Psoas muscle (tissue), 8 donors: ENCODE results near the gene ATXN10. TPM values are rescaled to one million over a fixed set of nuclear protein-coding genes. Genes with fewer than 3 reads are reported as not detected.

Source experiments
- ATAC-seq, 4 donors: fragments of 200-7000 bp; cut with Tn5 transposase; one replicate each; pipeline ENCODE4 v1.9.1; 2020; ENCODE audit warnings: moderate library complexity in 3 of 4, mild to moderate bottlenecking in 2 of 4
- DNase-seq, 2 donors: peaks; one replicate each; pipeline ENCODE4 v3.0.0-alpha.2; 2020
- H3K27ac ChIP-seq: fragments of 200-600 bp; one replicate; pipeline ENCODE4 v1.8.0; 2022
- H3K27me3 ChIP-seq, 3 donors: fragments of 200-600 bp in 1 of 3; one replicate each; pipeline versions ENCODE4 v1.6.1 to v1.8.0; 2013 to 2022; ENCODE audit warnings: low read length in 2 of 3, mild to moderate bottlenecking in 2 of 3, moderate library complexity in 1 of 3; ENCODE audit not compliant: insufficient read depth in 3 of 3
- H3K36me3 ChIP-seq, 2 donors: fragments of 200-600 bp in 1 of 2; one replicate each; pipeline versions ENCODE4 v1.6.1 to v1.8.0; 2013 to 2022; ENCODE audit warnings: low read depth in 1 of 2, mild to moderate bottlenecking in 1 of 2, moderate library complexity in 1 of 2; ENCODE audit not compliant: insufficient read depth in 1 of 2
- H3K4me1 ChIP-seq: fragments of 200-600 bp; one replicate; pipeline ENCODE4 v1.8.0; 2022
- H3K4me3 ChIP-seq: fragments of 200-600 bp; one replicate; pipeline ENCODE4 v1.8.0; 2022; ENCODE audit warnings: mild to moderate bottlenecking
- H3K9me3 ChIP-seq: fragments of 200-600 bp; one replicate; pipeline ENCODE4 v1.8.0; 2022
- CTCF ChIP-seq: fragments of 200-600 bp; IDR thresholded peaks from one replicate; pipeline ENCODE4 v1.8.0; 2022; ENCODE audit warnings: antibody characterized with exemption
- WGBS, 3 donors: extraction: QIAGEN DNeasy Blood & Tissue Kit; methylation state at CpG; one replicate each; pipeline versions ENCODE4 v1.1.6 to v1.1.7; 2013; 5-methylcytosine and 5-hydroxymethylcytosine counted together
- intact Hi-C, 2 donors: fragments of 100-400 bp; cut with DNase I; formaldehyde crosslinking; loops; one replicate each; pipeline versions ENCODE4 v1.11.0 to v1.14.2; 2022
- polyA plus RNA-seq, 3 donors: library from polyadenylated mRNA; stranded (reverse); fragments of 200-250 nt; gene quantifications; one replicate each; pipeline ENCODE4 v1.2.3, GENCODE V29; 2013
- total RNA-seq, 4 donors: library from RNA; stranded (reverse); fragmentation: NEBNext Ultra II Directional in 2 of 4; extraction: Animal tissue kit (Norgen Biotek cat#: 25700) in 2 of 4; gene quantifications; one replicate each; pipeline versions ENCODE4 v1.2.1 to v1.2.4, GENCODE V29; 2021 to 2023
- donor health status: healthy with polysubstance abuse.
- donor health status: DM: no; HTN: no; CAD: no; lungs with moderate emphysema.
- donor health status: Bipolar disorder and iron deficiency.
- donor health status: healthy.
- donor health status: DM: yes; HTN: yes; CAD: no.
- donor health status: DM: no; HTN: no; CAD: no.
- donor health status: DM: no; HTN: no; CAD: no.
- donor health status: DM: yes; HTN: yes; CAD: no.

ATXN10 gene
- total and polyA plus RNA-seq, 7 donors: 57.7 to 173 (median 115) TPM

GRCh38 chr22:45799291-45799690 lies 127.7 kb downstream of the ATXN10 start:
- Histone ChIP-seq H3K36me3 (no peaks in the 10 kb centered on the region), H3K9me3 (peaks cover 22% of the 10 kb centered on the region), H3K4me3 (no peak overlapping the region), H3K4me1 (no peaks in the 10 kb centered on the region), H3K27me3 (no peaks in the 10 kb centered on the region), H3K27ac (no peak overlapping the region)
- DNase-seq: no peak
- WGBS, 3 donors: 94 to 97% (median 94%) methylated on average over 2 of the region's 2 CpGs
- ATAC-seq: no peak
- intact Hi-C loops: no loop called here
- TF ChIP-seq CTCF: no peak

- no peaks in the 10 kb centered on the region for H3K9me3 ChIP-seq
- H3K4me1 ChIP-seq: no peaks in the 10 kb centered on the region
- H3K36me3 ChIP-seq: peaks cover 0 to 6% of the 10 kb centered on the region in 2 donors
- no peak for ATAC-seq
- H3K27ac ChIP-seq: no peak overlapping the region
- no peaks in the 10 kb centered on the region for H3K27me3 ChIP-seq
- 93 to 96% (median 94%) methylated on average over 4 of the region's 4 CpGs for WGBS, 3 donors
- DNase-seq: no peak
- TF ChIP-seq CTCF: no peak
- intact Hi-C loops: no loop called here
- no peak overlapping the region for H3K4me3 ChIP-seq
Measured at GRCh38 chr22:45802054-45802453, 130.4 kb downstream of the ATXN10 start.

GRCh38 chr22:45804319-45804985 lies 132.8 kb downstream of the ATXN10 start:
- 87 to 94% (median 89%) methylated on average over 6 of the region's 6 CpGs for WGBS, 3 donors
- intact Hi-C loops: no loop called here
- H3K9me3 ChIP-seq: no peaks in the 10 kb centered on the region
- H3K36me3 ChIP-seq: peaks cover 0 to 22% of the 10 kb centered on the region in 2 donors
- no peaks in the 10 kb centered on the region for H3K27me3 ChIP-seq
- DNase-seq (no peak), ATAC-seq (no peak)
- no peak overlapping the region for H3K4me3 ChIP-seq
- H3K27ac ChIP-seq: no peak overlapping the region
- no peak for TF ChIP-seq CTCF
- no peaks in the 10 kb centered on the region for H3K4me1 ChIP-seq

- TF ChIP-seq CTCF: no peak
- no peaks in the 10 kb centered on the region for H3K9me3 ChIP-seq
- DNase-seq: no peak
- intact Hi-C loops: no loop called here
- no peaks in the 10 kb centered on the region for H3K27me3 ChIP-seq
- H3K36me3 ChIP-seq: peaks cover 0 to 22% of the 10 kb centered on the region in 2 donors
- H3K4me3 ChIP-seq: no peak overlapping the region
- H3K4me1 ChIP-seq: no peaks in the 10 kb centered on the region
- ATAC-seq: peak; percentile 30 to 82 (median 58)
- WGBS, 3 donors: 76 to 85% (median 82%) methylated on average over 3 of the region's 3 CpGs
- H3K27ac ChIP-seq: no peak overlapping the region
Measured at GRCh38 chr22:45804986-45805325, 133.3 kb downstream of the ATXN10 start.

DNA sequence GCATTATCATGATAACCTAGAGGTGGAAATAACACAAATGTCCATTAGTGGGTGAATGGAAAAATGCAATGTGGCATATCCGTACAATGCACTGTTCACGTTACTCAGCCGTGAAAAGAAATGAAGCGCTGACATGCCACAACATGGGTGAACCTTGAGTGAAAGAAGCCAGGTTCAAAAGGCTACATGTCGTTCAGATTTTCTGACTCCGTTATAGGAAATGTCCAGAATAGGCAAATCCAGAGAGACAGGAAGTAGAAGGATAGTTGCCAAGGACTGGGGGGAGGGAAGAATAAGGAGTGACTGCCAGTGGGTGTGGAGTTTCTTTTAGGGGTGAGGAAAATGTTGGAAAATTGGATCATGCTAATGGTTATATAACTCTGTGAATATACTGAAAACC lies 133.8 kb downstream of the ATXN10 start:
- WGBS, 3 donors: 76 to 83% (median 82%) methylated on average over 6 of the region's 6 CpGs
- H3K36me3 ChIP-seq: peaks cover 0 to 22% of the 10 kb centered on the region in 2 donors
- no peak overlapping the region for H3K27ac ChIP-seq
- ATAC-seq: no peak
- no peak for DNase-seq
- TF ChIP-seq CTCF: no peak
- no peaks in the 10 kb centered on the region for H3K9me3 ChIP-seq
- no peaks in the 10 kb centered on the region for H3K27me3 ChIP-seq
- intact Hi-C loops: no loop called here
- H3K4me3 ChIP-seq: no peak overlapping the region
- no peaks in the 10 kb centered on the region for H3K4me1 ChIP-seq
